ENCODE results near the gene FN3K.
"Not testable (repeated sequence)": the region's sequence is repeated elsewhere in the genome, so short reads cannot be mapped to it uniquely, and the experiment has no call there.

Gene FN3K

DNA sequence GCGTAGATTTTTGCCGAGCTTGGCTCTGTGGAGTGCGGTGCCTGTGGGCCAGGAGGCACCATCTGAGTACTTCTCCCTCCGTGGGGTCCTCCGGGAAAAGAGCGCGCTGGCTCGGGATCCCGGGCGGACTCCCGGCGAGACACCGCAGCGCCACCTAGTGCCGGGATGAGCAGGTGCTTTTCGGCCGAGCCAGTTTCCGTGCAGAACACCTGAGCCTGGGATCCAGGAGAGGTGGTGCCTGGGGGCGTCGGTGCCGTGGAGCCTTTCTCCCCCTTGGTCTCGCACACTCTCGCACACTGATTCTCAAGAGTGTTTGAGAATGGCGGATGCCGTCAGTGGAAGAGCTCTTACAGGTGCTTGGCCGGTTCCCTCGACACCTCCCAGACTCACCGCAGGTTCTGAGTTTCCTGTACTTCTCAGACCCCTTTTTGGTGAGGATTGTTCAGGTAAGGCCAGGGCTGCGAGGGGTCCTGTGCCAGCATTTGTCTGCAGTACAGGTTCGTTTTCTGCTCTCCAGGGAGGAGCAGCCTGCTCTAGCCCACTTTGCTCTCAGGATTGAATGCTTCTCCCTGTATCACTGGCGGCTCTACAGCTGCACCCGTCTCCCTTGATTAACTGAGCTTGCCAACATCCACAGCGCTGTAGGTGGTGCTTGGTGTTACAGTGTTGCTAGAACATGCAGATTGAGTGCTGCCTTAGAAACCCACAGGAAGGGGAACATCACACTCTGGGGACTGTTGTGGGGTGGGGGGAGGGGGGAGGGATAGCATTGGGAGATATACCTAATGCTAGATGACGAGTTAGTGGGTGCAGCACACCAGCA lies 39.8 kb downstream of the FN3K start:
- DNase-seq (ENCODE audit: low spot score) = peak; percentile 88

DNA sequence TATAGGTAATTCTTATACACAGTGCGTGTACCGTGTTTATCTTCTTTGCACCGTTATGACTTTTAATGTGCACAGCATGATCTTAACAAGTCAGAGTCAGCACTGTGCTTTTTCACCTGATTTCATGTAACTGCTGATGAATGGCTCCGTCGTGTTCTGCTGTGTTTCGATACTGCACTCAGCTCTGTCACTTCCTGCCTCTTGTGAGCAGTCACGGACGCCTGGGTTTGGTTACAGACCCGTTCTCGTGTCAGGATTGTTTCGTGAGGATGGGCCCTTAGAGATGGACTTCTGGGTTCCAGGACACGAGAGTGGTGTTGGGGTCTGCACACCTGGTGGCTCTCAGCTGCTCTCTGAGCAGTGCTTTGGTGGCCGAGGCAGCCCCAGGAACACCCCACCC lies 41.0 kb downstream of the FN3K start:
- no peak for DNase-seq (ENCODE audit: low spot score)

DNA sequence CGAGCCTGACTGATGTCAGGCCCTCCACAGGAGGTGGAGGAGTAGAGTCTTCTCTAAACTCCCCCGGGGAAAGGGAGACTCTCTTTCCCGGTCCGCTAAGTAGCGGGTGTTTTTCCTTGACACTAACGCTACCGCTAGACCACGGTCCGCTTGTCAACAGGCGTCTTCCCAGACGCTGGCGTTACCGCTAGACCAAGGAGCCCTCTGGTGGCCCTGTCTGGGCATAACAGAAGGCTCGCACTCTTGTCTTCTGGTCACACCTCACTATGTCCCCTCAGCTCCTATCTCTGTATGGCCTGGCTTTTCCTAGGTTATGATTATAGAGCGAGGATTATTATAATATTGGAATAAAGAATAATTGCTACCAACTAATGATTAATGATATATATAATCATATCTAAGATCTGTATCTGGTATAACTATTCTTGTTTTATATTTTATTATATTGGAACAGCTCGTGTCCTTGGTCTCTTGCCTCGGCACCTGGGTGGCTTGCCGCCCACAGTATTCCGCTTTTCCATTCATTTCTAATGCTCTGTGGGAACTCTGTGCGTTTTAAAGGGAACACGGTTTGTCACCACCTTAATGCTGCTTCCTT lies 42.5 kb downstream of the FN3K start:
- not testable (repeated sequence) for DNase-seq (ENCODE audit: low spot score)

GRCh38 chr17:82779541-82779940 lies 44.1 kb downstream of the FN3K start:
- no peak for DNase-seq (ENCODE audit: low spot score)

DNA sequence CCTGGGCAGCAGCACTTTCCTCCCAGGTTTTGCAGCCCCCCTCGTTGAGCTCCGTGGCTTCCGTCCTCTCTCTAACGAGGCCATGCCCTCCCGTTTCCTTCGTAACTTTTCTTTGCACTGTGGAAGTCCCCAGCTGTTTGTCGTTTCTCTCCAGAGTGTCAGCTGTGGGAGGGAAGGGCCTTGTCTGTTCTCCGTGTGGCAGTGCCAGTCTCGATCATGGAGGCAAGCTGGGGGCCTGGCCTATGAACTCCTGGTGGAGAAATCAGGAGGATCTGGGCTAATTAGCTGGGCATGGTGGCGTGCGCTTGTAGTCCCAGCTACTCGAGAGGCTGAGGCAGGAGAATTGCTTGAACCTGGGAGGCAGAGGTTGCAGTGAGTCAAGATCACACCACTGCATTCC lies 44.8 kb downstream of the FN3K start:
- no peak for DNase-seq (ENCODE audit: low spot score)

- DNase-seq (ENCODE audit: low spot score) = no peak
These were observed 45.8 kb downstream of the FN3K start for GRCh38 chr17:82780971-82781893.

GRCh38 chr17:82781894-82782274 lies 46.5 kb downstream of the FN3K start:
- DNase-seq (ENCODE audit: low spot score) = peak; percentile 95

DNA sequence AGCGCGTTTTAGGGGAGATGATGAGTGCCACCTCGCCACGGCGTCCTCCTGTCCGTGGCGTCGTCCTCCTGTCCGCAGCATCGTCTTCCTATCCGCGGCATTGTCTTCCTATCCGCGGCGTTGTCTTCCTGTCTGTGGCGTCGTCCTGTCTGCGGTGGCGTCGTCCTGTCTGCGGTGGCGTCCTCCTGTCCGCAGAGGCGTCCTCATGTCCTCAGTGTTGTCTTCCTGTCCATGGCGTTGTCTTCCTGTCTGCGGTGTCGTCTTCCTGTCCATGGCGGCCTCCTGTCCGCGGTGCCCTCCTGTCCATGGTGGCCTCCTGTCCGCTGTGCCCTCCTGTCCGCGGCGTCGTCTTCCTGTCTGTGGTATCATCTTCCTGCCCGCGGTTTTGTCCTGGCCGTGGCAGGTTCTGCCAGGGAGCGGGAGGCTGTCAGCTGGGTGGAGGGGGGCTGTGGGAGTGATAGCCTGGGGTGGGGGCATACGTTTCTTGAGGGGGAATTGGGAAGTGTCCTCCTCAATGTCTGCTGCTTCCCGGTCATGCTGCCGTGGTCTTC lies 47.3 kb downstream of the FN3K start:
- DNase-seq (ENCODE audit: low spot score) = no peak

DNA sequence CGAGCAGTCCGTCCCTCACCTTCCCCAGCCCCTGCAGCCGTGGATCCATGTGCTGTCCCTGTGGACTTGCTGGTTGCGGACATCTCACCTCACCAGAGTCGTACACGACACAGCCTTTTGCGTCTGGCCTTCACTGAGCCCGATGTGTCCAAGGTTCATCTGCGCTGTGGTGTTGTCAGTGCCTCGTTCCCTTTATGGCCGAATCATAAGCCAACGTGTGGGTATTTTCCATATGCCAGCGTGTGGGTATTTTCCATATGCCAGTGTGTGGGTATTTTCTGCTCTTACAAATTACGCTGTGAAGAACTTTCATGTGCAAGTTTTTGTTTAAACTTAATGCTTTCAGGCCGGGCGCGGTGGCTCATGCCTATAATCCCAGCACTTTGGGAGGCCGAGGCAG lies 48.1 kb downstream of the FN3K start:
- no peak for DNase-seq (ENCODE audit: low spot score)

DNA sequence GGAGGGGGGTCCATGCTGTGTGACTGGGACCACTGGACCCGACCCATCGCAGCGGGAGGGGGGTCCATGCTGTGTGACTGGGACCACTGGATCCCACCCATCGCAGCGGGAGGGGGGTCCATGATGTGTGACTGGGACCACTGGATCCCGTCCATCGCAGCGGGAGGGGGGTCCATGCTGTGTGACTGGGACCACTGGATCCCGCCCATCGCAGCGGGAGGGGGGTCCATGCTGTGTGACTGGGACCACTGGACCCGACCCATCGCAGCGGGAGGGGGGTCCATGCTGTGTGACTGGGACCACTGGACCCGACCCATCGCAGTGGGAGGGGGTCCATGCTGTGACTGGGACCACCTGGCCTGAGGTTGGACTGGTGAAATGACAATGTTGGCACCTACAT lies 50.2 kb downstream of the FN3K start:
- not testable (repeated sequence) for DNase-seq (ENCODE audit: low spot score)

DNA sequence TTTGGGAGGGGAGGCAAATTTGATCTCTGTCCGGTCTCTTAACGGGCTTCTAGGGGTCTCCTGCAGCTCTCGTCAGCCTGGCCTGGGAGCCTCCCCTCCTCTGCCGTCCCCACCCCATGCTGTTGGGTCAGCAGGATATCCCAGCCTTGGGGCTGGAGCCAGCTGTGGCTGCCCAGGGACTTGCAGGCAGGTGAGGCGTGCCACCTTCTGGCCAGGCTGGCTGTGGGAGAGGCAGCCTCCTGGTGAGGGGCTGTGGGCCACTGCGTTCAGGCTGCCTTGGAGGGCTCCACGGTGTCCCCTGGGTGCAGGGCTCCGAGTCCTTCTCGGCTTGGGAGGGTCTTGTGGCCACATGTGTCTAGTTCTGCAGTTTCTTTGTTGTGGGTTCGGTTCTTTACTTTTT lies 51.0 kb downstream of the FN3K start:
- no peak for DNase-seq (ENCODE audit: low spot score)

DNA sequence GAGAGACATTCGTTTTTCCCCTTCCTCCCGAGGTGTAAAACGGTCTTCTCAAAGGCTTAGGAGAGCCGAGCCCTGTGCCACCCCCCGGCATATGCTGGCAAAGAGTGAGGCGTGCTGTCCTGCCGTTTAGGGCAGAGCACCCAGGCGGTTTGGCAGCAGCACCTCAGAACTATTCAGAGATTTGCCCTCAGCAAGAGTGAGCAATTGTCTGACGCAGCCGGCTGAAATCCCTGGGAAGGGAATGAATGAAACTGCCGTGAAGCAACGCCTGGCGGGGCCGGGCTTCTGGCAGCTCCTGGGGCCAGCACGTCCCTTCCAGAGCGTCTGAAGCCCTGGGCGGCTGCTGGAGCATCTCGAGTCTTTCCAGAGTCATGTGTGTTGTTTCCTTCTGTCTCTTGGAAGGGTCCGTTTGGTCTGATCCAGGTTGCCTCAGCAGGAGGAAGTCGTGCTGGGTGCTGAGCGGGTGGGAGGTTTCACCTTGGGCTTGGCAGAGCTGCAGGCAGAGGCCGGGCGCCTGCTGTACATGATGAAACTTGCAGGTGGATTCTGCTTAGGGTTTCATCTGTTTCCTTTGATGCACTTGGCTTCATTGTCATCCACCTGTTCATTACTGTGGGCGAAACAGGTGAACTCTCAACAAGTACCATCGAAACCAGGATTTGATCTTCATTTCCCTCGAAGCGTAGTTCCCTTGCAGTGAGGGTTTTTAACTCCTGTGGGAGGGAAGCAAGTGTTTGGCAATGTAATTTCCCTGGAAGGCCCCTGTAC lies 51.9 kb downstream of the FN3K start:
- no peak for DNase-seq (ENCODE audit: low spot score)

DNA sequence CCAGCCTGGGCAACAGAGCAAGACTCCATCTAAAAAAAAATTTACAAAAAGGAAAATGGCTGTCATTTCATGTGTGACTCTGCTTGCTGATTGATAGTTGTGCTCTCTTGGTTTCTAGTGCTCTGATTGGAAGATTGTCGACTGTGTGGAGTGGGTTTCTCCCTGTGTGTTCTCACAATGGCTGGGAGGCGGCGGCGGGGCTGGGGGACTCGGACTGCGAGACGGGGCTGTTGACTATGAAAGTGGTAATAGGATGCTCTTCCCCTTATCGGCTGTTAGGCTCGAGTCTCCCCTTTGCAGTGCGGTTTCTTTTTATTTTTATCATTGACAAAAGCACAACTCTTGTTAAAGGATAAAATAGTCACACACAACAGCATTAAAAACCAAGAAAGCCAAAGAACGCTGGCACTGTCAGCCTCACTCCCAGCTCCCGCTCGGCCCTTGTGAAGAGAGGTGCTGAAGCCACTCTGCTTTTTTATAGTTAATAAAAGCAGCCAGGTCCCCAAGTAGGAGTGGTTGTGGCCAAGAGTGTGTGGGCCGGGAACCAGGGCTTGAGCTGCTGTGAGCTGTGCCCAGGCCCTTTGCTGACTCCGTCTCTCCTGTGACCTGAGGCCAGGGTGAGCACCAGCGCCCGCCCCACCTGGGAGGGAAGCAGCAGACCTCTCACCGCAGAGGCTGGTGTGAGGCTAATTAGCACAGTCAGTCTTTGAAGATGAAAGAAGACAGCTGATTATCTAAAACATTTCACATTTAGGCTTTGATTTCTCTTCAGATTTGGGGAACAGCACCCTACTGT lies 53.0 kb downstream of the FN3K start:
- no peak for DNase-seq (ENCODE audit: low spot score)

GRCh38 chr17:82789051-82789592 lies 53.7 kb downstream of the FN3K start:
- no peak for DNase-seq (ENCODE audit: low spot score)

- DNase-seq (ENCODE audit: low spot score) = no peak
These were observed 54.4 kb downstream of the FN3K start for GRCh38 chr17:82789806-82790205.

DNA sequence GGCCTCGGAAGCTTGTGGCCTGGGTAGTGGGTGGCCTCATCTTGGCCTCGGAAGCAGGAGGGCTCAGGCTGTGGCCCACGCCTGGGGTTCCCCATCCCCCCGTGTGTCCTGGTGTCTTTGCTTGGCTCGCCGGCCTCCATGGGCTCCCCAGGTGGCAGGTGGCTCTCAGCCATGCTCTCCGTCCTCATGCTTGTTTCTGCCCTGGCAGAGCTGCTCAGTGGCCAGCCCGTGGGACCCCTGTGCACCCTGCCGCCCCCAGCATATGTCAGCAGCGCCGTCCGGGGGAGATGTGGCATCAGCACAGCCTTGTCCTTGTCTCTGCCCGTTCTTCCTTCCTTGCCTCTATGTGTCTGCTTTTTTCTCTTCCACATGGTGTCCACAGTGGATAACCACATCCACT lies 55.0 kb downstream of the FN3K start:
- no peak for DNase-seq (ENCODE audit: low spot score)

DNA sequence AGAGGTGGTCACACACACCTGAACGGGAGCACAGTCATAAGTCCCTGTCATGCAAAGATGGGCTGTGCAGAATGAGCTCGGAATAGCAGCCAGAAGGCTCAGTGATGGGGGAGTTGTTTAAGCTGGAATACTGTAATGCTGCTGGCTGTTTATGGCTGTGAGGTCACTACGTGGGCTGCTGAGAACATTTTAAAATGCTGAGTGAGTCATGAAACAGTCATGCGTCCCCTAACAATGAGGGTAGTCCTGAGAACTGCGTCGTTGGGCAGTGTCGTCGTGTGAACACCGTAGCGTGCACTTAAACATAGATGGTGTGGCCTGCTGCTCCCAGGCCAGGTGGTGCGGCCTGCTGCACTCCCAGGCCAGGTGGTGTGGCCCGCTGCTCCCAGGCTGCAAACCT lies 56.1 kb downstream of the FN3K start:
- peak; percentile 78 for DNase-seq (ENCODE audit: low spot score)

- DNase-seq (ENCODE audit: low spot score) = no peak
These were observed 58.7 kb downstream of the FN3K start for GRCh38 chr17:82793974-82794630.

- DNase-seq (ENCODE audit: low spot score) = no peak
These were observed 59.5 kb downstream of the FN3K start for GRCh38 chr17:82794781-82795482.
